ENCODE data around the gene MRPS30.

DNA sequence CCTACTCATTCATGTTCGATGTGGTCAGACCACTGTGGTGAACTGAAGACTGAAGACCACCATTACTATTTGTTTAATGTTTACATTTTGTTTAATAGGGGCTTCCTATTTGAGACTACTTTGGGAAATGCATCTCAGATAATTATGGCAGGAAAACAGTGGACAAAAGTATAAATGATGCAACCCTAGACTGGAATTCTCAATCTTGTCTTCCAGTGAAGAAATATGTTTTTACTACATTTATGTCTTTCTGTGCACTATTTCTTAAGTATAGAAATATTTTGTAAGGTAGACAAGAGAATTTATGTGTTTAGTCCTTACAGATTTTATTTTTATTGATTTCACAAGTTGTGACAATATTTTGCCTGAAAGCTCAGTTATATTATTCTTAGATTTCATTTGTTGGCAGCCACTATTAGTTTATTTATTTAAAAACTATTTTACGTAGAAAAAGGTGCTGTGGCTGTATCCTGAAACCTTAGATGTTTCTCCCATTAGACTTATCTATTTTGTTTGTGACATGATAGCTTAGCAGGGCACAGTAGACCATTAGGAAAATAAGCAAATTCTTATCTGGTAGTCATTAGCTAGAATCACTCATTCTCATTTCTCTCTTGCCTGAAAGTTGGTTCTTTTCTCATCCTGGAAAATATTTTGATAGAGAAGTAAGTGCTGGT, 39.4 kb upstream of the MRPS30 start:
- TF ChIP-seq, protein P1, sequence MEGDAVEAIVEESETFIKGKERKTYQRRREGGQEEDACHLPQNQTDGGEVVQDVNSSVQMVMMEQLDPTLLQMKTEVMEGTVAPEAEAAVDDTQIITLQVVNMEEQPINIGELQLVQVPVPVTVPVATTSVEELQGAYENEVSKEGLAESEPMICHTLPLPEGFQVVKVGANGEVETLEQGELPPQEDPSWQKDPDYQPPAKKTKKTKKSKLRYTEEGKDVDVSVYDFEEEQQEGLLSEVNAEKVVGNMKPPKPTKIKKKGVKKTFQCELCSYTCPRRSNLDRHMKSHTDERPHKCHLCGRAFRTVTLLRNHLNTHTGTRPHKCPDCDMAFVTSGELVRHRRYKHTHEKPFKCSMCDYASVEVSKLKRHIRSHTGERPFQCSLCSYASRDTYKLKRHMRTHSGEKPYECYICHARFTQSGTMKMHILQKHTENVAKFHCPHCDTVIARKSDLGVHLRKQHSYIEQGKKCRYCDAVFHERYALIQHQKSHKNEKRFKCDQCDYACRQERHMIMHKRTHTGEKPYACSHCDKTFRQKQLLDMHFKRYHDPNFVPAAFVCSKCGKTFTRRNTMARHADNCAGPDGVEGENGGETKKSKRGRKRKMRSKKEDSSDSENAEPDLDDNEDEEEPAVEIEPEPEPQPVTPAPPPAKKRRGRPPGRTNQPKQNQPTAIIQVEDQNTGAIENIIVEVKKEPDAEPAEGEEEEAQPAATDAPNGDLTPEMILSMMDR (IDR thresholded peaks at IDR 0.05; ENCODE audit: borderline replicate concordance, extremely low read depth, low read length, poor library complexity, severe bottlenecking) = no peak
- TF ChIP-seq EZH2 (IDR thresholded peaks at IDR 0.05; ENCODE audit: borderline replicate concordance, low read depth, low read length, severe bottlenecking) = no peak

Data from DND-41 (cell line).